RKO (cell line): ENCODE results near the gene TENM3.
"Not testable (repeated sequence)": the region's sequence is repeated elsewhere in the genome, so short reads cannot be mapped to it uniquely, and the experiment has no call there.

Experiments
- DNase-seq: peaks from one replicate; pipeline ENCODE4 v3.0.0-alpha.2; 2016; ENCODE audit warnings: low spot score

Gene TENM3

GRCh38 chr4:182814065-182814464 lies 570.9 kb downstream of the TENM3 start:
- not testable (repeated sequence) for DNase-seq

GRCh38 chr4:182818926-182819730 lies 575.9 kb downstream of the TENM3 start:
- DNase-seq = no peak

- DNase-seq = no peak
Measured at GRCh38 chr4:182819751-182820150, 576.5 kb downstream of the TENM3 start.

GRCh38 chr4:182822554-182822953 lies 579.4 kb downstream of the TENM3 start:
- no peak for DNase-seq

GRCh38 chr4:182823576-182823975 lies 580.4 kb downstream of the TENM3 start:
- no peak for DNase-seq

- no peak for DNase-seq
Measured at GRCh38 chr4:182825003-182825402, 581.8 kb downstream of the TENM3 start.

- DNase-seq = no peak
Measured at GRCh38 chr4:182825786-182826185, 582.6 kb downstream of the TENM3 start.

GRCh38 chr4:182826391-182826790 lies 583.2 kb downstream of the TENM3 start:
- DNase-seq = no peak

GRCh38 chr4:182827166-182827565 lies 584.0 kb downstream of the TENM3 start:
- DNase-seq = no peak

GRCh38 chr4:182827954-182828353 lies 584.8 kb downstream of the TENM3 start:
- no peak for DNase-seq

GRCh38 chr4:182828360-182829025 lies 585.3 kb downstream of the TENM3 start:
- DNase-seq = no peak

- DNase-seq = no peak
Measured at GRCh38 chr4:182829196-182829595, 586.0 kb downstream of the TENM3 start.

- no peak for DNase-seq
Measured at GRCh38 chr4:182831376-182831775, 588.2 kb downstream of the TENM3 start.

- DNase-seq = no peak
Measured at GRCh38 chr4:182832352-182833120, 589.3 kb downstream of the TENM3 start.

- DNase-seq = no peak
Measured at GRCh38 chr4:182835006-182835740, 592.0 kb downstream of the TENM3 start.

- DNase-seq = no peak
Measured at GRCh38 chr4:182837831-182838230, 594.6 kb downstream of the TENM3 start.

- DNase-seq = no peak
Measured at GRCh38 chr4:182838535-182838934, 595.3 kb downstream of the TENM3 start.

GRCh38 chr4:182839256-182839655 lies 596.1 kb downstream of the TENM3 start:
- no peak for DNase-seq

GRCh38 chr4:182840108-182840507 lies 596.9 kb downstream of the TENM3 start:
- no peak for DNase-seq

- no peak for DNase-seq
Measured at GRCh38 chr4:182842104-182842600, 599.0 kb downstream of the TENM3 start.

- DNase-seq = no peak
Measured at GRCh38 chr4:182842759-182843390, 599.7 kb downstream of the TENM3 start.
